Kidney epithelial cell (primary cell): ENCODE data around the gene CHTF18. TPM values are rescaled to one million over a fixed set of nuclear protein-coding genes. Genes with fewer than 3 reads are reported as not detected.

ENCODE experiments used
- DNase-seq: peaks from one replicate; pipeline ENCODE4 v3.0.0-alpha.2; 2010; ENCODE audit warnings: low read depth
- H3K27me3 ChIP-seq: 2 replicates; pipeline ENCODE4 v1.6.0; 2011; ENCODE audit warnings: low read length; ENCODE audit not compliant: control insufficient read depth, insufficient read depth
- H3K36me3 ChIP-seq: 2 replicates; pipeline ENCODE4 v1.5.1; 2011; ENCODE audit warnings: low read length; ENCODE audit not compliant: control insufficient read depth, insufficient read depth
- H3K4me3 ChIP-seq: 2 replicates; pipeline ENCODE4 v1.5.1; 2011; ENCODE audit warnings: low read depth, mild to moderate bottlenecking, control low read depth, low read length
- CTCF ChIP-seq: IDR thresholded peaks from 2 replicates; pipeline ENCODE4 v1.5.1; 2011; ENCODE audit warnings: mild to moderate bottlenecking, moderate library complexity, low read length, control low read depth, inconsistent platforms; ENCODE audit not compliant: insufficient read depth, poor library complexity, severe bottlenecking
- total RNA-seq: library from RNA; depleted of rRNA; stranded (reverse); fragments of >200 nt; gene quantifications from 2 replicates; pipeline ENCODE4 v1.2.3, GENCODE V29; 2015

CHTF18 gene
- total RNA-seq, 1 donor from 2014 or later: 23.9 TPM

- H3K4me3 ChIP-seq: no peak overlapping the region
- no peak for DNase-seq
These were observed 10.6 kb upstream of the CHTF18 start for GRCh38 chr16:777826-778225.

GRCh38 chr16:778447-778846, 10.0 kb upstream of the CHTF18 start:
- Histone ChIP-seq H3K36me3 (no peaks in the 10 kb centered on the region), H3K4me3 (no peak overlapping the region), H3K27me3 (peaks cover 21% of the 10 kb centered on the region)
- no peak for DNase-seq
- TF ChIP-seq CTCF: no peak

More at GRCh38 chr16:777826-778225, 10.6 kb upstream of the CHTF18 start:
- Histone ChIP-seq H3K36me3 (no peaks in the 10 kb centered on the region), H3K27me3 (peaks cover 16% of the 10 kb centered on the region)
- no peak for TF ChIP-seq CTCF

GRCh38 chr16:778909-779527, 9.4 kb upstream of the CHTF18 start:
- no peak for TF ChIP-seq CTCF
- Histone ChIP-seq H3K27me3 (peaks cover 21% of the 10 kb centered on the region), H3K36me3 (no peaks in the 10 kb centered on the region), H3K4me3 (no peak overlapping the region)
- DNase-seq: no peak

GRCh38 chr16:779561-779960, 8.9 kb upstream of the CHTF18 start:
- no peak for TF ChIP-seq CTCF
- Histone ChIP-seq H3K27me3 (peaks cover 21% of the 10 kb centered on the region), H3K36me3 (no peaks in the 10 kb centered on the region), H3K4me3 (no peak overlapping the region)
- DNase-seq: no peak

GRCh38 chr16:780296-780695, 8.1 kb upstream of the CHTF18 start:
- H3K27me3 ChIP-seq: peaks cover 21% of the 10 kb centered on the region
- no peak overlapping the region for H3K4me3 ChIP-seq
- H3K36me3 ChIP-seq: no peaks in the 10 kb centered on the region
- no peak for DNase-seq
- no peak for TF ChIP-seq CTCF
